Ascending aorta (tissue), 2 donors: ENCODE results near the gene CREB1. TPM values are rescaled to one million over a fixed set of nuclear protein-coding genes. Genes with fewer than 3 reads are reported as not detected.
A peak's percentile ranks its signal among the peaks of the same experiment; 100 is the strongest.

Experiments used
- DNase-seq, 2 donors: peaks; one replicate each; pipeline ENCODE4 v3.0.0-alpha.2; 2019; ENCODE audit warnings: low spot score in 2 of 2
- H3K27ac ChIP-seq, 2 donors: fragments of 200-600 bp; sonication (generic); one replicate each; pipeline ENCODE4 v1.5.1; 2016 to 2017; ENCODE audit warnings: mild to moderate bottlenecking in 1 of 2
- H3K27me3 ChIP-seq: fragments of 200-600 bp; sonication (generic); one replicate; pipeline ENCODE4 v1.5.1; 2017
- H3K36me3 ChIP-seq, 2 donors: fragments of 200-600 bp; sonication (generic); one replicate each; pipeline ENCODE4 v1.5.1; 2016
- H3K4me1 ChIP-seq, 2 donors: fragments of 200-600 bp; sonication (generic); one replicate each; pipeline ENCODE4 v1.5.1; 2016 to 2017; ENCODE audit warnings: mild to moderate bottlenecking in 1 of 2
- H3K4me3 ChIP-seq, 2 donors: fragments of 200-600 bp; sonication (generic); one replicate each; pipeline ENCODE4 v1.5.1; 2016 to 2017; ENCODE audit warnings: mild to moderate bottlenecking in 1 of 2
- H3K9me3 ChIP-seq, 2 donors: fragments of 200-600 bp; sonication (generic); one replicate each; pipeline ENCODE4 v1.5.1; 2016
- intact Hi-C: fragments of 100-400 bp; cut with DNase I; formaldehyde crosslinking; loops from one replicate; pipeline ENCODE4 v1.15.1; 2023
- total RNA-seq: library from RNA; depleted of rRNA; stranded (reverse); fragments of >200 nt; gene quantifications from one replicate; pipeline ENCODE4 v1.1.0, GENCODE V29; 2016
- TF ChIP-seq, protein P1 (sequence below), 3 experiments: fragments of 200-600 bp in 2 of 3; fragments of 450-650 bp in 1 of 3; sonication (generic) in 2 of 3; IDR thresholded peaks; one replicate each; pipeline ENCODE4 v1.5.1; 2016 to 2019; ENCODE audit warnings: antibody characterized with exemption in 3 of 3, mild to moderate bottlenecking in 1 of 3, moderate library complexity in 1 of 3

The CREB1 gene
- total RNA-seq, 1 donor from 2014 or later = 12.8 TPM

DNA sequence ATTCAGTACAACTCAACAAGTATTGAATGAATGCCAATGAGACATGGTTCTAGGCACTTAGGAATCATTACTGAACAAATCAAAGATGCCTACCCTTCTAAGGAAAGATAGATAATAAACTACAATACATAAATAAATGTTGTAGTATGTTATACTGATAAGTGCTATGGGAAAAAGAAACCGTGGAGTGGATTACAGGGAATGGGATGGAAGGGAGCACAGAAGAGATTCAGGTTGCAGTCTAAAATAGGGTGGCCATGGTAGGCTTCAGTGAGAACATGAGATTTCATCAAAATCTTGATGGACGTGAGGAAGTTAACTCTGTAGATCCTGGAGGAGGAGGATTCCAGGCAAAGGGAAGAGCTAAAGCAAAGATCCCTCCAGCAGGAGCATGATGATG lies 17.9 kb upstream of the CREB1 start:
- H3K27ac ChIP-seq = no peak overlapping the region
- no peak for DNase-seq
- intact Hi-C loops = loop anchor here (2.0 kb wide), 1 partner anchor 17 kb away; the partner anchor contains the start of gene CREB1
- H3K36me3 ChIP-seq = no peaks in the 10 kb centered on the region
- peaks cover 3 to 5% of the 10 kb centered on the region in 2 donors for H3K4me1 ChIP-seq
- H3K9me3 ChIP-seq = no peaks in the 10 kb centered on the region
- no peaks in the 10 kb centered on the region for H3K27me3 ChIP-seq
- H3K4me3 ChIP-seq = no peak overlapping the region
- TF ChIP-seq, protein P1, sequence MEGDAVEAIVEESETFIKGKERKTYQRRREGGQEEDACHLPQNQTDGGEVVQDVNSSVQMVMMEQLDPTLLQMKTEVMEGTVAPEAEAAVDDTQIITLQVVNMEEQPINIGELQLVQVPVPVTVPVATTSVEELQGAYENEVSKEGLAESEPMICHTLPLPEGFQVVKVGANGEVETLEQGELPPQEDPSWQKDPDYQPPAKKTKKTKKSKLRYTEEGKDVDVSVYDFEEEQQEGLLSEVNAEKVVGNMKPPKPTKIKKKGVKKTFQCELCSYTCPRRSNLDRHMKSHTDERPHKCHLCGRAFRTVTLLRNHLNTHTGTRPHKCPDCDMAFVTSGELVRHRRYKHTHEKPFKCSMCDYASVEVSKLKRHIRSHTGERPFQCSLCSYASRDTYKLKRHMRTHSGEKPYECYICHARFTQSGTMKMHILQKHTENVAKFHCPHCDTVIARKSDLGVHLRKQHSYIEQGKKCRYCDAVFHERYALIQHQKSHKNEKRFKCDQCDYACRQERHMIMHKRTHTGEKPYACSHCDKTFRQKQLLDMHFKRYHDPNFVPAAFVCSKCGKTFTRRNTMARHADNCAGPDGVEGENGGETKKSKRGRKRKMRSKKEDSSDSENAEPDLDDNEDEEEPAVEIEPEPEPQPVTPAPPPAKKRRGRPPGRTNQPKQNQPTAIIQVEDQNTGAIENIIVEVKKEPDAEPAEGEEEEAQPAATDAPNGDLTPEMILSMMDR (IDR thresholded peaks at IDR 0.05) = no peak

DNA sequence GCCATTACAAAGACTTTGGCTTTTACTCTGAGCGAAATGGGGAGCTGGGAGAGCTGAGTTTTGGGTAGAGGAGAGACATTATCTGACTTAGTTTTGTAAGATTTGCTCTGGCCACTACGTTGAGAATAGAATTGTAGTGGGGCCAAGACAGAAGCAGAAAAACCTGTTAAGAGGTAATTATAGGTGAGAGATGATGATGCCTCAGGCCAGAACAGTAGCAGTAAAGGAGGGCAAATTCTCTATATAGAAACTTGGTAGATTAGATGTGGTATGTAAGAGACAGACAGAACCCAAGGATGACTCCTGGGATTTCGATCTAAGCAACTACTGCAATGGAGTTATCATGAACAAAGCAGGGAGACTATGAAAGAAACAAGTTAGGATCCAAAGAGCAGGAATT lies 17.4 kb upstream of the CREB1 start:
- Histone ChIP-seq H3K4me3 (no peak overlapping the region), H3K27me3 (no peaks in the 10 kb centered on the region), H3K4me1 (peaks cover 3 to 5% of the 10 kb centered on the region in 2 donors), H3K27ac (no peak overlapping the region), H3K36me3 (no peaks in the 10 kb centered on the region), H3K9me3 (no peaks in the 10 kb centered on the region)
- no peak for DNase-seq
- intact Hi-C loops = loop anchor here (2.0 kb wide), 1 partner anchor 16 kb away; the partner anchor contains the start of gene CREB1
- TF ChIP-seq, protein P1 (IDR thresholded peaks at IDR 0.05) = no peak

DNA sequence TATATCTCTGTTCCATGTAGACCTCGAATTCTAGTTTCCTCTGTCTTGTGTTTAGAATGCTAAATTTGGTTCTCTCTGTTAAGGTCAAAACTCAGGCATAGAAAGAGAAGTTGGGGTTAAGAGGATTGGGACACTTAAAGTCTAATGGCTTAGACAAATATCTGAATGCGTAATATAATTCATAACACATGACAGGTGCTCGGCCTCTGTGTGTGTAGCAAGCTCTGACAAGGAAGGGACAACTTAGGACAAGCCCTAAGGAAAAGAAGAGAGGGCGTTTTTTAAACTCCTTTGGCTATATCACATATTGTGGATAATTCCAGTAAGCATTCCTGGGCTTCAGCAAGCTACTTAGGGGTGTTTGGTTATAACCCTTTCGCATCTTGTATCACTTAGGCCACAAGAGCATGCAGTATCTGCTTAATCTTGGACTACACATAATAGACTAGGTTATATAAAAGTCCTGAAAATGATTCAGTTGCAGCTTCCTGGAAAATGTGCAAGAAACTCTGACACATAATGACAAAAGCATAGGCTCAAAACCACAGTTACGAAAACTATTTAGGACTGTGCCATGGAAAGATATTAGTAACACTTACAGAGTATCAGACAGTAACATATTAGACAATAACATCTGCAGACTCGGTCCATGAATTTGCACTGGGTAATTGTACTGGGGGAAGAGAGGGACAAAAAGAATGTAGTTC lies 16.1 kb upstream of the CREB1 start:
- Histone ChIP-seq H3K9me3 (no peaks in the 10 kb centered on the region), H3K4me1 (peaks cover 3 to 5% of the 10 kb centered on the region in 2 donors), H3K27me3 (no peaks in the 10 kb centered on the region), H3K4me3 (peak overlapping the region in 1 of 2 donors; percentile 6), H3K27ac (peak overlapping the region in 1 of 2 donors; percentile 69), H3K36me3 (no peaks in the 10 kb centered on the region)
- intact Hi-C loops = loop anchor here (2.0 kb wide), 1 partner anchor 15 kb away; the partner anchor contains the start of gene CREB1
- TF ChIP-seq, protein P1 (IDR thresholded peaks at IDR 0.05) = no peak
- DNase-seq = no peak

DNA sequence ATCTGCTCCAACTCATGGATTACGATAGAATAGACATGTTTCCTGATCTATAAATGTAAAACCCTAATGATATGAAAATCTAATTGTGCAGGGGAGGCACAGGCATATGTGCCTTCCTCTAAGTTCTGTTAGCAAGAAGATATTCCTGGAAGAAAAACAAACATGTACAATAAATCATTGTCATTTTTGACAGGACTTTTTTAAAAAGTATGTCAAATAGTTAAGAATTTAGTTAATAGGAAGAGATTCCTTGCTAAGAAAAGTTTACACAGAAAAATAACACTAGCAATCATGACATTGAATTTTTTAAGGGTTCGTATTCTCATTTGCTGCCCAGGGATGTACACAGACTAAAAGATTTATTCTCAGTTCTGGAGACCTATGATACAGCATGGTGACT lies 15.3 kb upstream of the CREB1 start:
- H3K9me3 ChIP-seq = no peaks in the 10 kb centered on the region
- no peaks in the 10 kb centered on the region for H3K36me3 ChIP-seq
- H3K27me3 ChIP-seq = no peaks in the 10 kb centered on the region
- H3K4me3 ChIP-seq = peak overlapping the region in 1 of 2 donors; percentile 6
- TF ChIP-seq, protein P1 (IDR thresholded peaks at IDR 0.05) = no peak
- peaks cover 3 to 5% of the 10 kb centered on the region in 2 donors for H3K4me1 ChIP-seq
- no peak for DNase-seq
- peak overlapping the region in 1 of 2 donors; percentile 69 for H3K27ac ChIP-seq
- intact Hi-C loops = no loop called here

DNA sequence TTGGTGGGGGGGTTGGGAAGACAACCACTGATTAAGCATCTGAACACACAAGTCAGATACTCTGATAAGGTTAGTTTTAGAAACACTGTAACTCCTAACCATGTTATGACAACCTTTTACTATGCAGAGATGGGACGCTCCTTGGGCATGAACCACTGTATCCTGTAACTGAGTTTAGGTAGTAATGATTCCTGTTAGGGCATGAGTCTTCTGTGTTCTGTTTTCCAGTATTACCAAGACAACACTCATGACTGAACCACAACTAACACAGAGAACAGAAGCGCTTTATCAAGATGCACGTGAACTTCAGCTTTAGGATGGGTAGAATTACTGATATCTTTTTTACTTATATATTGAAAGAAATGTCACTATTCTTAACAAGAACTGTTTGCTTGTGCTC lies 14.1 kb upstream of the CREB1 start:
- no peak overlapping the region for H3K4me3 ChIP-seq
- intact Hi-C loops = no loop called here
- H3K27ac ChIP-seq = no peak overlapping the region
- peaks cover 3 to 5% of the 10 kb centered on the region in 2 donors for H3K4me1 ChIP-seq
- TF ChIP-seq, protein P1 (IDR thresholded peaks at IDR 0.05) = no peak
- no peaks in the 10 kb centered on the region for H3K27me3 ChIP-seq
- H3K9me3 ChIP-seq = no peaks in the 10 kb centered on the region
- no peak for DNase-seq
- H3K36me3 ChIP-seq = no peaks in the 10 kb centered on the region
